Measurements from ENCODE around the gene ADCY2. TPM values are rescaled to one million over a fixed set of nuclear protein-coding genes. Genes with fewer than 3 reads are reported as not detected.

ADCY2 gene
- polyA plus RNA-seq, 1 donor (not counting 4 experiments of a cell fraction or from before 2014, with no cell fraction given), result 0.13 TPM

GRCh38 chr5:7628820-7629219 lies 232.9 kb downstream of the ADCY2 start:
- Histone ChIP-seq H3K9me1 (ENCODE audit: control insufficient read depth, extremely low read depth, insufficient read depth, low read length) (no peaks in the 10 kb centered on the region), H3K9ac (ENCODE audit: control insufficient read depth, extremely low read depth, insufficient read depth, low read length) (no peak overlapping the region), H3K9me3 (ENCODE audit: control insufficient read depth, low read depth, low read length) (no peaks in the 10 kb centered on the region), H4K20me1 (ENCODE audit: control insufficient read depth, extremely low read depth, insufficient read depth, low read length) (no peaks in the 10 kb centered on the region), H3K27me3 (ENCODE audit: control insufficient read depth, extremely low read depth, insufficient read depth, low read length) (peaks cover 3% of the 10 kb centered on the region), H3K36me3 (ENCODE audit: control insufficient read depth in 2 of 2, extremely low read depth in 1 of 2, insufficient read depth in 2 of 2, low read length in 2 of 2) (no peaks in the 10 kb centered on the region), H2AFZ (ENCODE audit: control insufficient read depth, low read length) (no peak overlapping the region), H3K79me2 (ENCODE audit: control insufficient read depth, insufficient read depth, low read length) (no peaks in the 10 kb centered on the region), H3K4me1 (ENCODE audit: control insufficient read depth, extremely low read depth, insufficient read depth, low read length) (no peaks in the 10 kb centered on the region), H3K27ac (ENCODE audit: control insufficient read depth, insufficient read depth, low read length) (no peak overlapping the region), H3K4me3 (ENCODE audit: control insufficient read depth in 2 of 3, extremely low read depth in 1 of 3, insufficient read depth in 2 of 3, low read depth in 1 of 3, low read length in 3 of 3) (no peak overlapping the region), H3K4me2 (ENCODE audit: control insufficient read depth, extremely low read depth, insufficient read depth, low read depth, low read length) (no peak overlapping the region)
- dilution Hi-C loops (cut with MboI; ENCODE audit: extremely low pct_ligation_motif_present, low sequenced_read_pairs), result no loop called here
- no peak for DNase-seq (ENCODE audit: low read depth, low spot score)
- FAIRE-seq, result no peak
- TF ChIP-seq EZH2 (IDR thresholded peaks at IDR 0.05; ENCODE audit: low read length) (no peak), CTCF (optimal IDR thresholded peaks at IDR 0.05 in 1 of 3, IDR thresholded peaks at IDR 0.05 in 1 of 3, conservative IDR thresholded peaks at IDR 0.05 in 1 of 3; ENCODE audit: extremely low read depth in 1 of 3, insufficient read depth in 2 of 3, low read length in 3 of 3) (no peak)

- H4K20me1 ChIP-seq (ENCODE audit: control insufficient read depth, extremely low read depth, insufficient read depth, low read length), result no peaks in the 10 kb centered on the region
- dilution Hi-C loops (cut with MboI; ENCODE audit: extremely low pct_ligation_motif_present, low sequenced_read_pairs), result no loop called here
- H3K79me2 ChIP-seq (ENCODE audit: control insufficient read depth, insufficient read depth, low read length), result no peaks in the 10 kb centered on the region
- H3K9me1 ChIP-seq (ENCODE audit: control insufficient read depth, extremely low read depth, insufficient read depth, low read length), result no peaks in the 10 kb centered on the region
- DNase-seq (ENCODE audit: low read depth, low spot score) (no peak), FAIRE-seq (no peak)
- no peaks in the 10 kb centered on the region for H3K36me3 ChIP-seq (ENCODE audit: control insufficient read depth in 2 of 2, extremely low read depth in 1 of 2, insufficient read depth in 2 of 2, low read length in 2 of 2)
- H3K27me3 ChIP-seq (ENCODE audit: control insufficient read depth, extremely low read depth, insufficient read depth, low read length), result peaks cover 3% of the 10 kb centered on the region
- no peaks in the 10 kb centered on the region for H3K4me1 ChIP-seq (ENCODE audit: control insufficient read depth, extremely low read depth, insufficient read depth, low read length)
- no peak overlapping the region for H3K4me3 ChIP-seq (ENCODE audit: control insufficient read depth in 2 of 3, extremely low read depth in 1 of 3, insufficient read depth in 2 of 3, low read depth in 1 of 3, low read length in 3 of 3)
- no peak overlapping the region for H3K9ac ChIP-seq (ENCODE audit: control insufficient read depth, extremely low read depth, insufficient read depth, low read length)
- H3K27ac ChIP-seq (ENCODE audit: control insufficient read depth, insufficient read depth, low read length), result no peak overlapping the region
- TF ChIP-seq CTCF (optimal IDR thresholded peaks at IDR 0.05 in 1 of 3, IDR thresholded peaks at IDR 0.05 in 1 of 3, conservative IDR thresholded peaks at IDR 0.05 in 1 of 3; ENCODE audit: extremely low read depth in 1 of 3, insufficient read depth in 2 of 3, low read length in 3 of 3) (no peak), EZH2 (IDR thresholded peaks at IDR 0.05; ENCODE audit: low read length) (no peak)
- no peak overlapping the region for H3K4me2 ChIP-seq (ENCODE audit: control insufficient read depth, extremely low read depth, insufficient read depth, low read depth, low read length)
- no peak overlapping the region for H2AFZ ChIP-seq (ENCODE audit: control insufficient read depth, low read length)
- no peaks in the 10 kb centered on the region for H3K9me3 ChIP-seq (ENCODE audit: control insufficient read depth, low read depth, low read length)
Measured at GRCh38 chr5:7629561-7629960, 233.6 kb downstream of the ADCY2 start.

Measured in keratinocyte (primary cell).